Liver (tissue), 9 donors: ENCODE measurements around the gene KRT31. TPM values are rescaled to one million over a fixed set of nuclear protein-coding genes. Genes with fewer than 3 reads are reported as not detected.

Experiments
- DNase-seq: peaks from one replicate; pipeline ENCODE4 v3.0.0-alpha.2; 2017; ENCODE audit warnings: low spot score
- H3K27ac ChIP-seq, 2 donors: one replicate each; pipeline ENCODE4 v1.7.0; 2013; ENCODE audit warnings: inconsistent platforms in 2 of 2, low read length in 2 of 2, control low read depth in 1 of 2, low read depth in 1 of 2, mild to moderate bottlenecking in 1 of 2
- H3K27me3 ChIP-seq, 4 donors: one replicate each; pipeline versions ENCODE4 v1.6.1 to v1.7.0; 2013; ENCODE audit warnings: low read length in 3 of 4, inconsistent platforms in 1 of 4, mild to moderate bottlenecking in 1 of 4, moderate library complexity in 1 of 4; ENCODE audit not compliant: control insufficient read depth in 4 of 4, insufficient read depth in 4 of 4
- H3K36me3 ChIP-seq, 4 donors: one replicate each; pipeline versions ENCODE4 v1.6.1 to v1.7.0; 2013; ENCODE audit warnings: low read length in 3 of 4, mild to moderate bottlenecking in 3 of 4, low read depth in 1 of 4, moderate library complexity in 1 of 4; ENCODE audit not compliant: control insufficient read depth in 4 of 4, insufficient read depth in 3 of 4
- H3K4me1 ChIP-seq, 4 donors: one replicate each; pipeline versions ENCODE4 v1.6.1 to v1.7.0; 2013; ENCODE audit warnings: low read length in 3 of 4, mild to moderate bottlenecking in 3 of 4, moderate library complexity in 1 of 4; ENCODE audit not compliant: control insufficient read depth in 4 of 4, insufficient read depth in 4 of 4
- H3K4me3 ChIP-seq, 3 donors: one replicate each; pipeline versions ENCODE4 v1.6.1 to v1.7.0; 2013; ENCODE audit warnings: low read length in 3 of 3, control low read depth in 1 of 3, low read depth in 1 of 3, mild to moderate bottlenecking in 1 of 3
- H3K9ac ChIP-seq, 2 donors: one replicate each; pipeline ENCODE4 v1.7.0; 2013; ENCODE audit warnings: low read length in 2 of 2, mild to moderate bottlenecking in 2 of 2, moderate library complexity in 2 of 2, control low read depth in 1 of 2, low read depth in 1 of 2
- H3K9me3 ChIP-seq, 4 donors: one replicate each; pipeline versions ENCODE4 v1.6.1 to v1.7.0; 2013; ENCODE audit warnings: low read length in 3 of 4; ENCODE audit not compliant: control insufficient read depth in 4 of 4
- ATF3 ChIP-seq: IDR thresholded peaks from 2 replicates; pipeline ENCODE4 v1.6.1; 2016; ENCODE audit warnings: antibody characterized with exemption
- EGR1 ChIP-seq, 2 donors: IDR thresholded peaks; 2 replicates each; pipeline ENCODE4 v1.6.1; 2016 to 2018; ENCODE audit warnings: antibody characterized with exemption in 2 of 2, low read depth in 2 of 2
- FOXA1 ChIP-seq: IDR thresholded peaks from 2 replicates; pipeline ENCODE4 v1.6.1; 2016; ENCODE audit warnings: antibody characterized with exemption
- FOXA2 ChIP-seq: IDR thresholded peaks from 2 replicates; pipeline ENCODE4 v1.6.1; 2016; ENCODE audit warnings: antibody characterized with exemption
- GABPA ChIP-seq, 2 donors: IDR thresholded peaks in 1 of 2; conservative IDR thresholded peaks in 1 of 2; 2 replicates each; pipeline ENCODE4 v1.6.1; 2016; ENCODE audit warnings: antibody characterized with exemption in 2 of 2, mild to moderate bottlenecking in 1 of 2, moderate library complexity in 1 of 2
- HNF4A ChIP-seq, 2 donors: conservative IDR thresholded peaks; 2 replicates each; pipeline ENCODE4 v1.6.1; 2016; ENCODE audit warnings: antibody characterized with exemption in 2 of 2, mild to moderate bottlenecking in 2 of 2
- HNF4G ChIP-seq: IDR thresholded peaks from 2 replicates; pipeline ENCODE4 v1.6.1; 2016; ENCODE audit warnings: antibody characterized with exemption
- JUND ChIP-seq, 2 donors: IDR thresholded peaks; 2 replicates each; pipeline ENCODE4 v1.6.1; 2016; ENCODE audit warnings: antibody characterized with exemption in 2 of 2
- MAX ChIP-seq: IDR thresholded peaks from 2 replicates; pipeline ENCODE4 v1.6.1; 2016; ENCODE audit warnings: antibody characterized with exemption
- NR2F2 ChIP-seq: IDR thresholded peaks from 2 replicates; pipeline ENCODE4 v1.6.1; 2016; ENCODE audit warnings: antibody characterized with exemption
- RAD21 ChIP-seq, 2 donors: IDR thresholded peaks; 2 replicates each; pipeline ENCODE4 v1.6.1; 2016; ENCODE audit warnings: antibody characterized with exemption in 2 of 2, mild to moderate bottlenecking in 2 of 2
- RXRA ChIP-seq, 2 donors: IDR thresholded peaks; 2 replicates each; pipeline ENCODE4 v1.6.1; 2017 to 2018; ENCODE audit warnings: antibody characterized with exemption in 2 of 2, mild to moderate bottlenecking in 1 of 2
- SP1 ChIP-seq: IDR thresholded peaks from 2 replicates; pipeline ENCODE4 v1.6.1; 2018; ENCODE audit warnings: antibody characterized with exemption, mild to moderate bottlenecking
- TAF1 ChIP-seq: conservative IDR thresholded peaks from 2 replicates; pipeline ENCODE4 v1.6.1; 2016; ENCODE audit warnings: antibody characterized with exemption, mild to moderate bottlenecking
- YY1 ChIP-seq: IDR thresholded peaks from 2 replicates; pipeline ENCODE4 v1.6.1; 2016; ENCODE audit warnings: antibody characterized with exemption, mild to moderate bottlenecking
- WGBS: extraction: QIAGEN DNeasy Blood & Tissue Kit; methylation state at CpG from one replicate; pipeline ENCODE4 v1.1.7; 2013; 5-methylcytosine and 5-hydroxymethylcytosine counted together
- polyA plus RNA-seq, 2 donors: library from polyadenylated mRNA; stranded (reverse) in 1 of 2; unstranded in 1 of 2; fragments of 200-250 nt in 1 of 2; fragments of >200 nt in 1 of 2; fragmentation: Nextera tagmentation in 1 of 2; extraction: Ambion mirVana in 1 of 2; gene quantifications; one replicate each; pipeline versions ENCODE4 v1.2.1 to v1.2.3, GENCODE V29; 2013 to 2015
- total RNA-seq, 2 donors: library from RNA; depleted of rRNA; stranded (reverse); fragments of >200 nt; gene quantifications; one replicate each; pipeline ENCODE4 v1.2.3, GENCODE V29; 2014
- TF ChIP-seq, protein P1 (sequence below): IDR thresholded peaks from 2 replicates; pipeline ENCODE4 v1.6.1; 2016; ENCODE audit warnings: antibody characterized with exemption, mild to moderate bottlenecking
- TF ChIP-seq, protein P2 (sequence below): fragments of 150-350 bp; IDR thresholded peaks from 2 replicates; pipeline ENCODE4 v1.5.1; 2017; ENCODE audit warnings: improper control_type of control experiment, low read depth, low read length; ENCODE audit not compliant: missing input control
- TF ChIP-seq, protein P3 (sequence below): IDR thresholded peaks from 2 replicates; pipeline ENCODE4 v1.6.1; 2016; ENCODE audit warnings: antibody characterized with exemption
- donor health status: healthy.
- donor health status: healthy.
- donor health status: healthy.
- donor health status: healthy.
- donor health status: healthy.

Gene KRT31
- total and polyA plus RNA-seq, 4 donors: not detected

- H3K4me3 ChIP-seq: no peak overlapping the region
- no peaks in the 10 kb centered on the region for H3K27me3 ChIP-seq
- no peak for DNase-seq
- H3K9ac ChIP-seq: no peak overlapping the region
- H3K27ac ChIP-seq: no peak overlapping the region
- H3K36me3 ChIP-seq: no peaks in the 10 kb centered on the region
- H3K4me1 ChIP-seq: no peaks in the 10 kb centered on the region
- TF ChIP-seq, protein P1, sequence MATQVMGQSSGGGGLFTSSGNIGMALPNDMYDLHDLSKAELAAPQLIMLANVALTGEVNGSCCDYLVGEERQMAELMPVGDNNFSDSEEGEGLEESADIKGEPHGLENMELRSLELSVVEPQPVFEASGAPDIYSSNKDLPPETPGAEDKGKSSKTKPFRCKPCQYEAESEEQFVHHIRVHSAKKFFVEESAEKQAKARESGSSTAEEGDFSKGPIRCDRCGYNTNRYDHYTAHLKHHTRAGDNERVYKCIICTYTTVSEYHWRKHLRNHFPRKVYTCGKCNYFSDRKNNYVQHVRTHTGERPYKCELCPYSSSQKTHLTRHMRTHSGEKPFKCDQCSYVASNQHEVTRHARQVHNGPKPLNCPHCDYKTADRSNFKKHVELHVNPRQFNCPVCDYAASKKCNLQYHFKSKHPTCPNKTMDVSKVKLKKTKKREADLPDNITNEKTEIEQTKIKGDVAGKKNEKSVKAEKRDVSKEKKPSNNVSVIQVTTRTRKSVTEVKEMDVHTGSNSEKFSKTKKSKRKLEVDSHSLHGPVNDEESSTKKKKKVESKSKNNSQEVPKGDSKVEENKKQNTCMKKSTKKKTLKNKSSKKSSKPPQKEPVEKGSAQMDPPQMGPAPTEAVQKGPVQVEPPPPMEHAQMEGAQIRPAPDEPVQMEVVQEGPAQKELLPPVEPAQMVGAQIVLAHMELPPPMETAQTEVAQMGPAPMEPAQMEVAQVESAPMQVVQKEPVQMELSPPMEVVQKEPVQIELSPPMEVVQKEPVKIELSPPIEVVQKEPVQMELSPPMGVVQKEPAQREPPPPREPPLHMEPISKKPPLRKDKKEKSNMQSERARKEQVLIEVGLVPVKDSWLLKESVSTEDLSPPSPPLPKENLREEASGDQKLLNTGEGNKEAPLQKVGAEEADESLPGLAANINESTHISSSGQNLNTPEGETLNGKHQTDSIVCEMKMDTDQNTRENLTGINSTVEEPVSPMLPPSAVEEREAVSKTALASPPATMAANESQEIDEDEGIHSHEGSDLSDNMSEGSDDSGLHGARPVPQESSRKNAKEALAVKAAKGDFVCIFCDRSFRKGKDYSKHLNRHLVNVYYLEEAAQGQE: no peak
- TF ChIP-seq HNF4G (no peak), ATF3 (no peak), YY1 (no peak), RAD21 (IDR thresholded peaks at IDR 0.05) (no peak), GABPA (IDR thresholded peaks at IDR 0.05 in 1 of 2, conservative IDR thresholded peaks at IDR 0.05 in 1 of 2) (no peak), HNF4A (conservative IDR thresholded peaks at IDR 0.05) (no peak), MAX (no peak), FOXA1 (no peak), FOXA2 (no peak), SP1 (no peak), RXRA (IDR thresholded peaks at IDR 0.05) (no peak)
- TF ChIP-seq, protein P2, sequence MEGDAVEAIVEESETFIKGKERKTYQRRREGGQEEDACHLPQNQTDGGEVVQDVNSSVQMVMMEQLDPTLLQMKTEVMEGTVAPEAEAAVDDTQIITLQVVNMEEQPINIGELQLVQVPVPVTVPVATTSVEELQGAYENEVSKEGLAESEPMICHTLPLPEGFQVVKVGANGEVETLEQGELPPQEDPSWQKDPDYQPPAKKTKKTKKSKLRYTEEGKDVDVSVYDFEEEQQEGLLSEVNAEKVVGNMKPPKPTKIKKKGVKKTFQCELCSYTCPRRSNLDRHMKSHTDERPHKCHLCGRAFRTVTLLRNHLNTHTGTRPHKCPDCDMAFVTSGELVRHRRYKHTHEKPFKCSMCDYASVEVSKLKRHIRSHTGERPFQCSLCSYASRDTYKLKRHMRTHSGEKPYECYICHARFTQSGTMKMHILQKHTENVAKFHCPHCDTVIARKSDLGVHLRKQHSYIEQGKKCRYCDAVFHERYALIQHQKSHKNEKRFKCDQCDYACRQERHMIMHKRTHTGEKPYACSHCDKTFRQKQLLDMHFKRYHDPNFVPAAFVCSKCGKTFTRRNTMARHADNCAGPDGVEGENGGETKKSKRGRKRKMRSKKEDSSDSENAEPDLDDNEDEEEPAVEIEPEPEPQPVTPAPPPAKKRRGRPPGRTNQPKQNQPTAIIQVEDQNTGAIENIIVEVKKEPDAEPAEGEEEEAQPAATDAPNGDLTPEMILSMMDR: no peak
- H3K9me3 ChIP-seq: no peaks in the 10 kb centered on the region
Observed at GRCh38 chr17:41366070-41366469, 31.3 kb downstream of the KRT31 start.

DNA sequence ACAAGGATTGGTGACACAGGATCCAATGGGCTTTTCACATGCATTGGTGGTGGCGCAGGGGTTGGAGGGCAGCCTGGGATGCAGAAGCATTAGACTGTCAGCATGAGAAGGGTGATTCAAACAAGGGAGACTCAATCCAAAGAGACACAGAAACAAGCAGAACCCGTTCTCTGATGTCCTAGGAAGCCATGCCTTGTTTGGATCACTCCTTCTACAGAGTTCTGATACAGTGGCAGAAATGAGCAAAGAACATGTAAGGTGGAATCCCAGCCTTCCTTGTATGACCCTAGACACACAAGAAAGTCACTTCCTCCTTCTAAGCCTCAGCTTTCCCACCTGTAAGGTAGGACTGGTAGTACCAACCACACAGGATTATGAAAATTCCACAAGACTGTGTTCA, 33.5 kb downstream of the KRT31 start:
- no peak for DNase-seq
- Histone ChIP-seq H3K9ac (no peak overlapping the region), H3K4me1 (no peaks in the 10 kb centered on the region), H3K27ac (no peak overlapping the region), H3K27me3 (no peaks in the 10 kb centered on the region), H3K36me3 (no peaks in the 10 kb centered on the region), H3K4me3 (no peak overlapping the region), H3K9me3 (no peaks in the 10 kb centered on the region)
- 90% methylated on average over 2 of the region's 2 CpGs for WGBS
- TF ChIP-seq, protein P1: no peak
- no peak for TF ChIP-seq HNF4A (conservative IDR thresholded peaks at IDR 0.05)
- no peak for TF ChIP-seq FOXA1
- no peak for TF ChIP-seq ATF3
- TF ChIP-seq RXRA (IDR thresholded peaks at IDR 0.05): no peak
- TF ChIP-seq EGR1 (IDR thresholded peaks at IDR 0.05; ENCODE audit: low read depth in 2 of 2): no peak
- TF ChIP-seq YY1: no peak
- no peak for TF ChIP-seq FOXA2
- no peak for TF ChIP-seq SP1
- TF ChIP-seq NR2F2: no peak
- TF ChIP-seq, protein P3, sequence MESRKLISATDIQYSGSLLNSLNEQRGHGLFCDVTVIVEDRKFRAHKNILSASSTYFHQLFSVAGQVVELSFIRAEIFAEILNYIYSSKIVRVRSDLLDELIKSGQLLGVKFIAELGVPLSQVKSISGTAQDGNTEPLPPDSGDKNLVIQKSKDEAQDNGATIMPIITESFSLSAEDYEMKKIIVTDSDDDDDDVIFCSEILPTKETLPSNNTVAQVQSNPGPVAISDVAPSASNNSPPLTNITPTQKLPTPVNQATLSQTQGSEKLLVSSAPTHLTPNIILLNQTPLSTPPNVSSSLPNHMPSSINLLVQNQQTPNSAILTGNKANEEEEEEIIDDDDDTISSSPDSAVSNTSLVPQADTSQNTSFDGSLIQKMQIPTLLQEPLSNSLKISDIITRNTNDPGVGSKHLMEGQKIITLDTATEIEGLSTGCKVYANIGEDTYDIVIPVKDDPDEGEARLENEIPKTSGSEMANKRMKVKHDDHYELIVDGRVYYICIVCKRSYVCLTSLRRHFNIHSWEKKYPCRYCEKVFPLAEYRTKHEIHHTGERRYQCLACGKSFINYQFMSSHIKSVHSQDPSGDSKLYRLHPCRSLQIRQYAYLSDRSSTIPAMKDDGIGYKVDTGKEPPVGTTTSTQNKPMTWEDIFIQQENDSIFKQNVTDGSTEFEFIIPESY: no peak
- TF ChIP-seq RAD21 (IDR thresholded peaks at IDR 0.05): no peak
- TF ChIP-seq TAF1: no peak
- TF ChIP-seq MAX: no peak
- TF ChIP-seq HNF4G: no peak
- no peak for TF ChIP-seq GABPA (IDR thresholded peaks at IDR 0.05 in 1 of 2, conservative IDR thresholded peaks at IDR 0.05 in 1 of 2)
- TF ChIP-seq JUND (IDR thresholded peaks at IDR 0.05): no peak
